CD14-positive monocyte (primary cell): ENCODE measurements around the gene ECHDC1. TPM values are rescaled to one million over a fixed set of nuclear protein-coding genes. Genes with fewer than 3 reads are reported as not detected.

Source experiments
- DNase-seq, 3 donors: peaks; one replicate each; pipeline ENCODE4 v3.0.0-alpha.2; 2011 to 2022
- H2AFZ ChIP-seq: 2 replicates; pipeline ENCODE4 v1.6.0; 2012; ENCODE audit warnings: mild to moderate bottlenecking, low read depth, low read length, inconsistent platforms; ENCODE audit not compliant: insufficient read depth, poor library complexity, severe bottlenecking
- H3K27ac ChIP-seq, 2 donors: 1 replicate in 1 of 2; 2 replicates in 1 of 2; pipeline ENCODE4 v1.5.1; 2012 to 2013; ENCODE audit warnings: low read length in 2 of 2, control low read depth in 1 of 2, inconsistent platforms in 1 of 2, low read depth in 1 of 2, mild to moderate bottlenecking in 1 of 2
- H3K27me3 ChIP-seq, 2 donors: one replicate each; pipeline versions ENCODE4 v1.6.0 to v1.6.1; 2011 to 2013; ENCODE audit warnings: low read length in 2 of 2; ENCODE audit not compliant: control insufficient read depth in 2 of 2, insufficient read depth in 2 of 2
- H3K36me3 ChIP-seq, 2 donors: replicated peaks in 1 of 2; 1 replicate in 1 of 2; 2 replicates in 1 of 2; pipeline versions ENCODE4 v1.5.1 to v1.6.1; 2012 to 2013; ENCODE audit warnings: low read length in 2 of 2, control low read depth in 1 of 2, inconsistent platforms in 1 of 2, mild to moderate bottlenecking in 1 of 2; ENCODE audit not compliant: insufficient read depth in 2 of 2, control insufficient read depth in 1 of 2
- H3K4me1 ChIP-seq, 2 donors: 1 replicate in 1 of 2; 2 replicates in 1 of 2; pipeline versions ENCODE4 v1.5.1 to v1.6.1; 2012 to 2013; ENCODE audit warnings: low read length in 2 of 2, control low read depth in 1 of 2, inconsistent platforms in 1 of 2, mild to moderate bottlenecking in 1 of 2, moderate library complexity in 1 of 2; ENCODE audit not compliant: insufficient read depth in 2 of 2, control insufficient read depth in 1 of 2
- H3K4me2 ChIP-seq: replicated peaks from 2 replicates; pipeline ENCODE3; 2012; ENCODE audit warnings: low read length, moderate library complexity, mild to moderate bottlenecking; ENCODE audit not compliant: poor library complexity, severe bottlenecking; ENCODE audit errors: extremely low read depth
- H3K4me3 ChIP-seq, 3 experiments: fragments of 200-600 bp in 1 of 3; sonication (generic) in 1 of 3; replicated peaks in 1 of 3; 1 replicate in 2 of 3; 2 replicates in 1 of 3; pipeline ENCODE4 v1.5.1; 2011 to 2013; ENCODE audit warnings: low read length in 3 of 3, mild to moderate bottlenecking in 3 of 3, control low read depth in 2 of 3, low read depth in 2 of 3, inconsistent platforms in 1 of 3, moderate library complexity in 1 of 3
- H3K79me2 ChIP-seq: 2 replicates; pipeline ENCODE4 v1.6.0; 2012; ENCODE audit warnings: mild to moderate bottlenecking, control low read depth, inconsistent platforms, low read length, moderate library complexity; ENCODE audit not compliant: insufficient read depth
- H3K9ac ChIP-seq: 2 replicates; pipeline ENCODE4 v1.6.0; 2017; ENCODE audit warnings: low read length, mild to moderate bottlenecking; ENCODE audit not compliant: insufficient read depth, poor library complexity, severe bottlenecking
- H3K9me3 ChIP-seq, 2 donors: replicated peaks in 1 of 2; 1 replicate in 1 of 2; 2 replicates in 1 of 2; pipeline versions ENCODE4 v1.5.1 to v1.6.1; 2012 to 2013; ENCODE audit warnings: low read length in 2 of 2, control low read depth in 1 of 2; ENCODE audit not compliant: control insufficient read depth in 1 of 2, insufficient read depth in 1 of 2
- H4K20me1 ChIP-seq: 2 replicates; pipeline ENCODE4 v1.6.0; 2012; ENCODE audit warnings: mild to moderate bottlenecking, low read length, control low read depth, moderate library complexity; ENCODE audit not compliant: insufficient read depth
- H3K27ac Mint-ChIP-seq, 7 donors: one replicate each; pipeline ENCODE4 v1.8.0; 2020; ENCODE audit warnings: mild to moderate bottlenecking in 7 of 7, mixed read lengths in 7 of 7, moderate library complexity in 6 of 7, inconsistent platforms in 2 of 7
- H3K27me3 Mint-ChIP-seq, 3 donors: one replicate each; pipeline ENCODE4 v1.8.0; 2021 to 2022; ENCODE audit warnings: low read depth in 3 of 3, mild to moderate bottlenecking in 3 of 3, mixed read lengths in 3 of 3, moderate library complexity in 3 of 3, inconsistent platforms in 1 of 3
- H3K36me3 Mint-ChIP-seq, 2 donors: one replicate each; pipeline ENCODE4 v1.8.0; 2020; ENCODE audit warnings: mixed read lengths in 2 of 2, inconsistent platforms in 1 of 2, mild to moderate bottlenecking in 1 of 2
- H3K4me1 Mint-ChIP-seq: one replicate; pipeline ENCODE4 v1.8.0; 2020; ENCODE audit warnings: mild to moderate bottlenecking, mixed read lengths
- H3K4me3 Mint-ChIP-seq, 2 donors: one replicate each; pipeline ENCODE4 v1.8.0; 2020; ENCODE audit warnings: mild to moderate bottlenecking in 2 of 2, mixed read lengths in 2 of 2, moderate library complexity in 1 of 2
- H3K9me3 Mint-ChIP-seq, 7 donors: one replicate each; pipeline ENCODE4 v1.8.0; 2020 to 2022; ENCODE audit warnings: mixed read lengths in 7 of 7, mild to moderate bottlenecking in 6 of 7, moderate library complexity in 6 of 7, inconsistent platforms in 2 of 7
- CTCF ChIP-seq: fragments of 200-600 bp; IDR thresholded peaks from one replicate; pipeline ENCODE4 v1.8.0; 2022; ENCODE audit warnings: antibody characterized with exemption, mild to moderate bottlenecking
- WGBS: methylation state at CpG from one replicate; pipeline ENCODE4 v1.1.5; 2013; ENCODE audit warnings: missing lambda C conversion rate; ENCODE audit not compliant: insufficient coverage; 5-methylcytosine and 5-hydroxymethylcytosine counted together
- intact Hi-C, 2 donors: fragments of 100-400 bp; cut with micrococcal nuclease; formaldehyde crosslinking; loops; one replicate each; pipeline versions ENCODE4 v1.15.0 to v1.15.1; 2023
- polyA plus RNA-seq, 3 donors: library from polyadenylated mRNA; depleted of rRNA in 1 of 3; unstranded in 2 of 3; stranded (reverse) in 1 of 3; fragments of 300-500 nt in 2 of 3; fragments of >200 nt in 1 of 3; fragmentation: Illumina TruSeq in 2 of 3; gene quantifications; 1 replicate in 2 of 3; 2 replicates in 1 of 3; pipeline ENCODE4 v1.2.3, GENCODE V29; 2012 to 2021

ECHDC1 gene
- polyA plus RNA-seq, 3 donors: 36.4 to 104 (median 102) TPM

DNA sequence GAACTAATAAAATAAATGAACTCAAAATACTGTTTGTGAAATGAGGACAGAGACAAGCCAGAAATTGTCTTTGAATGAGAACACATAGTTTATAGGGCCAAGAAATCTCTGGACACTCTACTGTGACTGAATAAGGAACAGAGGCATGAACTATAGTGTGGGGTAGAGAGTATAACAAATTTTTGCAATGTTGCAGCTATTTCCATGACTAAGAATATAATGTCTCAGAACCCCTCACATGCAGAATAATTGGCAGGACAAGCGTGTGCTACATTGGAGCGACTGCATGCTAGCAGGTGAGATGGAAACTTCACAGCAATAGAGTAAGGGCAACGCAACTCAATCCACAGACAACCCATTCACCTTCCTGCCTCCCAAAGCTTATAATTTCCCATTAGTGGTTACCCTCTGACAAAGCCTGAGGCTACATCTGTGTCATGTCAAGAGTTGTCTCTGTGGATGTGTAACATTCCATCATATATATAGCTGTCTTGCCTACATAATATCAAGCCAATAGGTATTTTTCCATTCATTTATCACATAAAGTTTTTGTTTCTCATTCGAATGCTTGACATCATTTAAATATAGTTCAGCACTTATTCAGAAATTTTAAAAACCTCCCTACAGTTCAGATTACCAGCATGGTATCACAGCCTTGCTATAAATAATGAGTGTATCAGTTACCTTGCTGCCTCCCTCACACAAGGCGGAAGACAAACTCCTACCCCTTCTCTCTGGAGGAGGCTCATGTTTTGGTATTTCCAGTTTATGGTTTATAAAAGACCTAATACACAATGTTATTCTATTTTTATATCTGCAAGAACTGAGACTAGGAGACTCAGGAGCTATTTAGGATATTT lies 47.9 kb upstream of the ECHDC1 start:
- Mint-ChIP-seq H3K36me3 (no peaks in the 10 kb centered on the region), H3K27ac (peak overlapping the region in 1 of 7 donors; percentile 42), H3K4me3 (no peak overlapping the region), H3K4me1 (no peaks in the 10 kb centered on the region), H3K9me3 (no peaks in the 10 kb centered on the region), H3K27me3 (peaks cover 0 to 3% (median 2%) of the 10 kb centered on the region in 3 donors)
- TF ChIP-seq CTCF: no peak
- no peaks in the 10 kb centered on the region for H3K9me3 ChIP-seq
- no peak overlapping the region for H3K4me2 ChIP-seq
- no peaks in the 10 kb centered on the region for H3K79me2 ChIP-seq
- no peak overlapping the region for H3K9ac ChIP-seq
- no peak overlapping the region for H3K4me3 ChIP-seq
- no peaks in the 10 kb centered on the region for H3K4me1 ChIP-seq
- no peaks in the 10 kb centered on the region for H4K20me1 ChIP-seq
- intact Hi-C loops: no loop called here
- no peak overlapping the region for H2AFZ ChIP-seq
- H3K27me3 ChIP-seq: no peaks in the 10 kb centered on the region
- H3K27ac ChIP-seq: no peak overlapping the region
- no peaks in the 10 kb centered on the region for H3K36me3 ChIP-seq
- 80% methylated on average over 1 of the region's 5 CpGs for WGBS
- no peak for DNase-seq

DNA sequence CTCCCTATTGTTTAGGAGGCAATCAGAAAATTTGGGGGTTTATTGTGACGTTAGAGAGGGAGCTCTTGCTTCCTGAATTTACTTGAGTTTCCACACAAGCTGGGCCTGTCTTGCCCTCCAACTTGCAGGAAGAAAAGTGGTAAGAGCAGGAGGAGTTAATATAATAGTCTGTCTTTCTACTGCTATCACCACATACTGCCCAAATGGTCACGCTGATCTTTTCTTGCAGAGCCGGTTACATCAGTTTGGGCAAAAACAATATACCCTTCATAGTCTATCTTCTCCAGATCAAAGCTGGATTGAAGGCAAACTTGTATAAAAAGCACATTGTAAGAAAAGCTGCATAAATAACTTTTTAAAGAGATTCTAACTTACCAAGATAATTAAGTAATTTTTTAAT lies 46.3 kb upstream of the ECHDC1 start:
- H4K20me1 ChIP-seq: no peaks in the 10 kb centered on the region
- no peaks in the 10 kb centered on the region for H3K9me3 Mint-ChIP-seq
- H3K4me1 ChIP-seq: no peaks in the 10 kb centered on the region
- no peak overlapping the region for H3K27ac Mint-ChIP-seq
- H3K79me2 ChIP-seq: no peaks in the 10 kb centered on the region
- H3K27me3 ChIP-seq: no peaks in the 10 kb centered on the region
- H3K9ac ChIP-seq: no peak overlapping the region
- H3K4me1 Mint-ChIP-seq: no peaks in the 10 kb centered on the region
- intact Hi-C loops: no loop called here
- no CpG with 5 or more reads among the region's 3 CpGs for WGBS
- no peaks in the 10 kb centered on the region for H3K36me3 Mint-ChIP-seq
- H2AFZ ChIP-seq: no peak overlapping the region
- no peak overlapping the region for H3K4me2 ChIP-seq
- TF ChIP-seq CTCF: no peak
- no peak overlapping the region for H3K4me3 ChIP-seq
- no peak for DNase-seq
- H3K27me3 Mint-ChIP-seq: peaks cover 0 to 3% (median 2%) of the 10 kb centered on the region in 3 donors
- H3K27ac ChIP-seq: no peak overlapping the region
- H3K36me3 ChIP-seq: no peaks in the 10 kb centered on the region
- H3K4me3 Mint-ChIP-seq: no peak overlapping the region
- H3K9me3 ChIP-seq: no peaks in the 10 kb centered on the region
